CD4-positive, alpha-beta T cell (primary cell): ENCODE measurements around the gene DBP. TPM values are rescaled to one million over a fixed set of nuclear protein-coding genes. Genes with fewer than 3 reads are reported as not detected.

Source experiments
- ATAC-seq: fragments of 200-7000 bp; cut with Tn5 transposase; one replicate; pipeline ENCODE4 v1.10.0; 2022; ENCODE audit warnings: mild to moderate bottlenecking; ENCODE audit not compliant: poor library complexity
- CTCF ChIA-PET: fragments of 350-600 bp; sonication (Branson Sonifier 250); formaldehyde crosslinking; loops from one replicate; lab custom pipeline; 2021; ENCODE audit warnings: antibody characterized with exemption, inconsistent platforms; lab: Charles Lee
- POLR2A ChIA-PET: fragments of 350-600 bp; sonication (Branson Sonifier 250); formaldehyde crosslinking; loops from one replicate; lab custom pipeline; 2021; ENCODE audit warnings: antibody characterized with exemption, inconsistent platforms; lab: Charles Lee
- DNase-seq, 14 experiments: peaks; one replicate each; pipeline ENCODE4 v3.0.0-alpha.2; 2013 to 2020; ENCODE audit warnings: mixed read lengths in 2 of 14
- H3K27ac ChIP-seq, 2 donors: one replicate each; pipeline versions ENCODE4 v1.5.1 to v1.7.0; 2013; ENCODE audit warnings: low read length in 2 of 2, low read depth in 1 of 2, mild to moderate bottlenecking in 1 of 2
- H3K27me3 ChIP-seq, 2 experiments: 1 replicate in 1 of 2; 2 replicates in 1 of 2; pipeline versions ENCODE4 v1.6.1 to v1.7.0; 2013; ENCODE audit warnings: low read length in 2 of 2, control low read depth in 1 of 2, mild to moderate bottlenecking in 1 of 2, moderate library complexity in 1 of 2; ENCODE audit not compliant: insufficient read depth in 2 of 2, control insufficient read depth in 1 of 2
- H3K36me3 ChIP-seq: one replicate; pipeline ENCODE4 v1.6.1; 2013; ENCODE audit warnings: low read length, control low read depth; ENCODE audit not compliant: insufficient read depth
- H3K4me1 ChIP-seq: one replicate; pipeline ENCODE4 v1.6.1; 2013; ENCODE audit warnings: low read length, control low read depth; ENCODE audit not compliant: insufficient read depth
- H3K4me3 ChIP-seq: one replicate; pipeline ENCODE4 v1.5.1; 2013; ENCODE audit warnings: mild to moderate bottlenecking, low read length, moderate library complexity
- H3K9me3 ChIP-seq, 2 experiments: 1 replicate in 1 of 2; 2 replicates in 1 of 2; pipeline versions ENCODE4 v1.6.1 to v1.7.0; 2013; ENCODE audit warnings: low read length in 2 of 2, mild to moderate bottlenecking in 2 of 2, control low read depth in 1 of 2, moderate library complexity in 1 of 2; ENCODE audit not compliant: control insufficient read depth in 1 of 2, insufficient read depth in 1 of 2
- H3K27ac Mint-ChIP-seq: one replicate; pipeline ENCODE4 v1.8.0; 2020; ENCODE audit warnings: mixed read lengths
- H3K27me3 Mint-ChIP-seq: one replicate; pipeline ENCODE4 v1.8.0; 2021; ENCODE audit warnings: mixed read lengths
- H3K36me3 Mint-ChIP-seq: one replicate; pipeline ENCODE4 v1.8.0; 2021; ENCODE audit warnings: low read depth, mixed read lengths
- H3K4me1 Mint-ChIP-seq: one replicate; pipeline ENCODE4 v1.8.0; 2021; ENCODE audit warnings: low read depth, mixed read lengths
- H3K4me3 Mint-ChIP-seq: one replicate; pipeline ENCODE4 v1.8.0; 2020; ENCODE audit warnings: mild to moderate bottlenecking, mixed read lengths
- H3K9me3 Mint-ChIP-seq: one replicate; pipeline ENCODE4 v1.8.0; 2020; ENCODE audit warnings: mixed read lengths
- CTCF ChIP-seq: fragments of 200-600 bp; IDR thresholded peaks from one replicate; pipeline ENCODE4 v1.8.0; 2022; ENCODE audit warnings: antibody characterized with exemption, mild to moderate bottlenecking
- intact Hi-C, 2 experiments: fragments of 100-400 bp; cut with DNase I in 1 of 2; cut with micrococcal nuclease in 1 of 2; formaldehyde crosslinking; loops; one replicate each; pipeline versions ENCODE4 v1.15.1 to v1.9.0; 2023 to 2025; cut with DNase I, micrococcal nuclease
- total RNA-seq, 174 experiments: library from RNA in 2 of 174; stranded (reverse) in 2 of 174; gene quantifications; one replicate each; pipeline ENCODE4 v1.2.3 and lab custom pipeline; 2021 to 2026

Gene DBP
- total RNA-seq, 2 experiments from 2014 or later: 48.3 to 55.6 TPM

DNA sequence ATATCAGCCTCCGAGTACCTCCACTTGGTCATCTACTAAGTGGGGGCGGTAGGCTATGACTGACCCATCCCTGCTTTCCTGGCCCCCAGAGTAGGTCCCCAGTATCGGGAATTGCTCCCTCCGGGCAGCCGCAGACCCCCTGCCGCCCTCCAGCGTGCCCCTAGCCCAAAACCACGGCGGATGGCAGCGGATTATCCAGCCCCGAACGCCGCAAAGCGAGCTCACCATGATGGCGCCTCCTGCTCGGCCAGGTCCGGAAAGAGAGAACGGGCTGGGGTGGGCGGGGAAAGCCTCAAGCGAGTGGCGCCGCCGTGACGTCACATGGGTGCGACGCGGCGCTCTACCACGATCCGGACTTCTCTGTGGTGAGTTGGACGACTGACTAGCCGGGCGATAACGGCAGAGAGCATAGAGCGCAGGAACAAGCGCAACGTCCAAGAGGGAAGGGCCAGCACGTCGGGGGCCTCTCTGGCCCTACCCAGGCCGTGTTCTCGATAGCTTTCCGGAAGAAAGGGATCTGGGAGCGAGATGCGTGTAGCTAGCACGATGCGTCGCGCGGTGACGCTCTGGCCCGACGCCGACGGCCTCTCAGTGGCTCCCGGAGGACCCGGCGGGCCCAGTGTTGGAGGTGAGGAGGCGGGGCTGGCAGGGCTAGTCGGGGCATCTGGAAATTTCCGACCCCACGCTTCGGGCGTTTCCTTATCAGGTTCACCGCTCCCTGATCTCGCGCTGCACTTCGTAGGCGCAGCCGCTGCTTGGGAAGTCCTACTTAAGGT lies 18.1 kb downstream of the DBP start, which contains the start of the genes RPL18 and SPHK2:
TSS of gene RPL18 (minus strand) at position 263 of the 776 bp plus-strand sequence. CDS start at position 228, 35 bp downstream.
TSS of gene SPHK2 (plus strand) at position 591 of the 776 bp plus-strand sequence. CDS start 1,009 bp downstream, outside the sequence.
- POLR2A ChIA-PET: interaction anchor here (0.6 to 3.9 kb wide), 31 partner anchors 9 to 1148 kb away, joined by 3 to 45 read pairs (median 5); partner anchors contain the start of genes AP2A1, CA11, DBP and EMP3
- H3K4me3 Mint-ChIP-seq: peak within 1 kb of the TSS; percentile 98
- peaks cover 34% of the 10 kb centered on the region for H3K36me3 ChIP-seq
- no peak for TF ChIP-seq CTCF
- peaks cover 70% of the 10 kb centered on the region for H3K36me3 Mint-ChIP-seq
- ATAC-seq: peak; percentile 67
- peak within 1 kb of the TSS; percentile 94 for H3K4me3 ChIP-seq
- H3K27me3 Mint-ChIP-seq: no peaks in the 10 kb centered on the region
- DNase-seq: peak; percentile 89 to 99 (median 95)
- H3K4me1 Mint-ChIP-seq: peaks cover 58% of the 10 kb centered on the region
- CTCF ChIA-PET: interaction anchor here (0.6 to 1.5 kb wide), 8 partner anchors 10 to 454 kb away, joined by 3 to 5 read pairs (median 4); partner anchors contain the start of genes CA11 and RUVBL2
- H3K4me1 ChIP-seq: peaks cover 64% of the 10 kb centered on the region
- no peaks in the 10 kb centered on the region for H3K27me3 ChIP-seq
- intact Hi-C loops: loop anchor here (1.0 to 5.0 kb wide), 4 partner anchors 15 to 287 kb away; partner anchors contain the start of gene DBP (in 1 of the 2)
- H3K27ac Mint-ChIP-seq: peak within 1 kb of the TSS; percentile 97
- H3K9me3 Mint-ChIP-seq: no peaks in the 10 kb centered on the region
- H3K9me3 ChIP-seq: no peaks in the 10 kb centered on the region
- H3K27ac ChIP-seq: peak within 1 kb of the TSS; percentile 76 to 89

- intact Hi-C loops: loop anchor here in 1 of 2 experiments (5.0 kb wide), 1 partner anchor 286 kb away; no protein-coding TSS in a partner anchor
- TF ChIP-seq CTCF: no peak
These were observed 18.8 kb downstream of the DBP start for GRCh38 chr19:48618278-48618915.

More at GRCh38 chr19:48618278-48618915, 18.8 kb downstream of the DBP start:
- Histone ChIP-seq H3K4me3 (peak overlapping the region; percentile 94), H3K27me3 (no peaks in the 10 kb centered on the region), H3K27ac (peak overlapping the region; percentile 76 to 89), H3K4me1 (peaks cover 57% of the 10 kb centered on the region), H3K9me3 (no peaks in the 10 kb centered on the region), H3K36me3 (peaks cover 34% of the 10 kb centered on the region)
- ChIA-PET CTCF (interaction anchor here (0.9 to 1.5 kb wide), 5 partner anchors 10 to 112 kb away, joined by 3 to 5 read pairs (median 4); partner anchors contain the start of gene CA11), POLR2A (interaction anchor here (0.7 to 3.9 kb wide), 21 partner anchors 10 to 1024 kb away, joined by 3 to 45 read pairs (median 6); partner anchors contain the start of genes CA11, DBP, EMP3 and GRWD1)
- peak overlapping the region; percentile 98 for H3K4me3 Mint-ChIP-seq
- no peak for DNase-seq
- H3K4me1 Mint-ChIP-seq: peaks cover 51% of the 10 kb centered on the region
- H3K27me3 Mint-ChIP-seq: no peaks in the 10 kb centered on the region
- ATAC-seq: no peak
- H3K27ac Mint-ChIP-seq: peak overlapping the region; percentile 97
- peaks cover 65% of the 10 kb centered on the region for H3K36me3 Mint-ChIP-seq
- no peaks in the 10 kb centered on the region for H3K9me3 Mint-ChIP-seq
